B cell (primary cell): ENCODE measurements around the gene GGT1.
"Not testable (repeated sequence)": the region's sequence is repeated elsewhere in the genome, so short reads cannot be mapped to it uniquely, and the experiment has no call there.

Experiments
- CTCF ChIP-seq: fragments of 200-600 bp; IDR thresholded peaks from one replicate; pipeline ENCODE4 v1.8.0; 2022; ENCODE audit warnings: antibody characterized with exemption, mild to moderate bottlenecking
- EZH2 ChIP-seq: IDR thresholded peaks from 2 replicates; pipeline ENCODE4 v1.6.1; 2012; ENCODE audit warnings: borderline replicate concordance, low read depth, mild to moderate bottlenecking, moderate library complexity, low read length; ENCODE audit not compliant: insufficient read depth, poor library complexity, severe bottlenecking

- not testable (repeated sequence) for TF ChIP-seq CTCF, EZH2
These were observed 41.4 kb downstream of the GGT1 start for GRCh38 chr22:24644409-24644808.
